ENCODE data around the gene PCF11.

DNA sequence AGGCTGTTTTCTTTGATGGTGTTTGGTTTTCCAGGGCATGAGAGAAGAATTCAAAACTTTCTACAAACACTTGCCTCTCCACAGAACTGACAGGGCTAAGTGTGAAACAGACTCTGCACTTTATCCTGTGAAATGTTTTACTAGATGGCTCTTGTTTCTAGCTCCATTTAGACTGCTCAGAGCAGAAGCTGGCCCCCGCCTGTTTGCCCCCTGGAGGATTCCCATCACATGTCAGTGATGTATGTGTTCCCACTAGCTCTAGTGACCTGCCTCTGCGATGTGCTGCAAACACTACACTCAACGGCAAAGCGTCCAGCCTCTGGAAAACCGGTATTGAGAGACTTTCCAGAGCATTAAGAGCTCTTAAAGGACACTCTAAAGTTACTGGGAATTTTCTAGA lies 41.4 kb upstream of the PCF11 start:
- TF ChIP-seq, protein P1, sequence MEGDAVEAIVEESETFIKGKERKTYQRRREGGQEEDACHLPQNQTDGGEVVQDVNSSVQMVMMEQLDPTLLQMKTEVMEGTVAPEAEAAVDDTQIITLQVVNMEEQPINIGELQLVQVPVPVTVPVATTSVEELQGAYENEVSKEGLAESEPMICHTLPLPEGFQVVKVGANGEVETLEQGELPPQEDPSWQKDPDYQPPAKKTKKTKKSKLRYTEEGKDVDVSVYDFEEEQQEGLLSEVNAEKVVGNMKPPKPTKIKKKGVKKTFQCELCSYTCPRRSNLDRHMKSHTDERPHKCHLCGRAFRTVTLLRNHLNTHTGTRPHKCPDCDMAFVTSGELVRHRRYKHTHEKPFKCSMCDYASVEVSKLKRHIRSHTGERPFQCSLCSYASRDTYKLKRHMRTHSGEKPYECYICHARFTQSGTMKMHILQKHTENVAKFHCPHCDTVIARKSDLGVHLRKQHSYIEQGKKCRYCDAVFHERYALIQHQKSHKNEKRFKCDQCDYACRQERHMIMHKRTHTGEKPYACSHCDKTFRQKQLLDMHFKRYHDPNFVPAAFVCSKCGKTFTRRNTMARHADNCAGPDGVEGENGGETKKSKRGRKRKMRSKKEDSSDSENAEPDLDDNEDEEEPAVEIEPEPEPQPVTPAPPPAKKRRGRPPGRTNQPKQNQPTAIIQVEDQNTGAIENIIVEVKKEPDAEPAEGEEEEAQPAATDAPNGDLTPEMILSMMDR (IDR thresholded peaks at IDR 0.05; ENCODE audit: low read depth, low read length), result no peak
- TF ChIP-seq MYC (IDR thresholded peaks at IDR 0.05; ENCODE audit: low read depth, low read length), result no peak
- TF ChIP-seq, protein P2, sequence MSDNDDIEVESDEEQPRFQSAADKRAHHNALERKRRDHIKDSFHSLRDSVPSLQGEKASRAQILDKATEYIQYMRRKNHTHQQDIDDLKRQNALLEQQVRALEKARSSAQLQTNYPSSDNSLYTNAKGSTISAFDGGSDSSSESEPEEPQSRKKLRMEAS (IDR thresholded peaks at IDR 0.05; ENCODE audit: low read depth, low read length), result no peak
